B cell (primary cell): ENCODE measurements around the gene PEX6. TPM values are rescaled to one million over a fixed set of nuclear protein-coding genes. Genes with fewer than 3 reads are reported as not detected.

Experiments
- ATAC-seq: fragments of 200-7000 bp; cut with Tn5 transposase; one replicate; pipeline ENCODE4 v1.10.0; 2021; ENCODE audit warnings: low read depth, mild to moderate bottlenecking, moderate number of reproducible peaks, moderate library complexity
- CTCF ChIA-PET: fragments of 350-600 bp; sonication (Branson Sonifier 250); formaldehyde crosslinking; loops from one replicate; lab custom pipeline; 2021; ENCODE audit warnings: antibody characterized with exemption, inconsistent platforms; lab: Charles Lee
- POLR2A ChIA-PET: fragments of 350-600 bp; sonication (Branson Sonifier 250); formaldehyde crosslinking; loops from one replicate; lab custom pipeline; 2021; ENCODE audit warnings: antibody characterized with exemption; lab: Charles Lee
- DNase-seq: peaks from one replicate; pipeline ENCODE4 v3.0.0; 2013
- H2AFZ ChIP-seq: 2 replicates; pipeline ENCODE4 v1.6.1; 2012; ENCODE audit warnings: mild to moderate bottlenecking, low read depth, low read length; ENCODE audit not compliant: insufficient read depth, poor library complexity, severe bottlenecking
- H3K27ac ChIP-seq, 2 donors: 1 replicate in 1 of 2; 2 replicates in 1 of 2; pipeline ENCODE4 v1.5.1; 2012 to 2013; ENCODE audit warnings: low read length in 2 of 2, mild to moderate bottlenecking in 2 of 2, moderate library complexity in 1 of 2
- H3K27me3 ChIP-seq, 4 experiments: fragments of 200-600 bp in 1 of 4; sonication (generic) in 1 of 4; replicated peaks in 1 of 4; 1 replicate in 2 of 4; 2 replicates in 2 of 4; pipeline versions ENCODE4 v1.6.1 to v1.7.0; 2013 to 2016; ENCODE audit warnings: low read length in 3 of 4, mild to moderate bottlenecking in 2 of 4, mixed read lengths in 1 of 4, moderate library complexity in 1 of 4; ENCODE audit not compliant: insufficient read depth in 4 of 4, control insufficient read depth in 3 of 4; ENCODE audit errors: control extremely low read depth in 1 of 4
- H3K36me3 ChIP-seq, 2 experiments: replicated peaks in 1 of 2; 1 replicate in 1 of 2; 2 replicates in 1 of 2; pipeline versions ENCODE4 v1.6.1 to v1.7.1; 2013; ENCODE audit warnings: low read length in 1 of 2; ENCODE audit not compliant: insufficient read depth in 2 of 2, control insufficient read depth in 1 of 2; ENCODE audit errors: control extremely low read depth in 1 of 2, extremely low read depth in 1 of 2
- H3K4me1 ChIP-seq, 2 donors: fragments of 200-600 bp in 1 of 2; sonication (generic) in 1 of 2; 1 replicate in 1 of 2; 2 replicates in 1 of 2; pipeline versions ENCODE4 v1.5.1 to v1.6.1; 2013 to 2017; ENCODE audit warnings: low read length in 2 of 2; ENCODE audit not compliant: control insufficient read depth in 2 of 2, insufficient read depth in 2 of 2
- H3K4me2 ChIP-seq: replicated peaks from 2 replicates; pipeline ENCODE3; 2012; ENCODE audit warnings: mild to moderate bottlenecking, low read depth, low read length; ENCODE audit not compliant: poor library complexity, severe bottlenecking
- H3K4me3 ChIP-seq, 5 experiments: fragments of 200-600 bp in 1 of 5; sonication (generic) in 1 of 5; 1 replicate in 3 of 5; 2 replicates in 2 of 5; pipeline versions ENCODE4 v1.5.1 to v1.7.0; 2011 to 2016; ENCODE audit warnings: low read length in 4 of 5, mild to moderate bottlenecking in 4 of 5, low read depth in 2 of 5, control low read depth in 1 of 5, moderate library complexity in 1 of 5; ENCODE audit not compliant: insufficient read depth in 1 of 5; ENCODE audit errors: control extremely low read depth in 1 of 5, extremely low read depth in 1 of 5
- H3K79me2 ChIP-seq: fragments of 200-600 bp; sonication (generic); one replicate; pipeline ENCODE4 v1.6.0; 2016; ENCODE audit warnings: low read length; ENCODE audit not compliant: control insufficient read depth, insufficient read depth
- H3K9ac ChIP-seq: fragments of 200-600 bp; sonication (generic); 2 replicates; pipeline ENCODE4 v1.6.1; 2017; ENCODE audit warnings: mild to moderate bottlenecking, low read length, moderate library complexity
- H3K9me3 ChIP-seq, 3 donors: one replicate each; pipeline versions ENCODE4 v1.6.1 to v1.7.1; 2013; ENCODE audit warnings: low read length in 2 of 3; ENCODE audit not compliant: control insufficient read depth in 2 of 3, insufficient read depth in 1 of 3; ENCODE audit errors: control extremely low read depth in 1 of 3
- H4K20me1 ChIP-seq: 2 replicates; pipeline ENCODE4 v1.6.0; 2012; ENCODE audit warnings: mild to moderate bottlenecking, low read length; ENCODE audit not compliant: insufficient read depth, control insufficient read depth, poor library complexity, severe bottlenecking
- H3K27ac Mint-ChIP-seq: one replicate; pipeline ENCODE4 v1.8.0; 2021; ENCODE audit warnings: mixed read lengths
- H3K27me3 Mint-ChIP-seq: one replicate; pipeline ENCODE4 v1.8.0; 2021; ENCODE audit warnings: mixed read lengths
- H3K4me1 Mint-ChIP-seq: one replicate; pipeline ENCODE4 v1.8.0; 2021; ENCODE audit warnings: mixed read lengths
- H3K4me3 Mint-ChIP-seq: one replicate; pipeline ENCODE4 v1.8.0; 2021; ENCODE audit warnings: mixed read lengths
- H3K9me3 Mint-ChIP-seq: one replicate; pipeline ENCODE4 v1.8.0; 2022; ENCODE audit warnings: mixed read lengths; ENCODE audit not compliant: insufficient read depth
- CTCF ChIP-seq: fragments of 200-600 bp; IDR thresholded peaks from one replicate; pipeline ENCODE4 v1.8.0; 2022; ENCODE audit warnings: antibody characterized with exemption, mild to moderate bottlenecking
- EZH2 ChIP-seq: IDR thresholded peaks from 2 replicates; pipeline ENCODE4 v1.6.1; 2012; ENCODE audit warnings: borderline replicate concordance, low read depth, mild to moderate bottlenecking, moderate library complexity, low read length; ENCODE audit not compliant: insufficient read depth, poor library complexity, severe bottlenecking
- WGBS: methylation state at CpG from one replicate; pipeline ENCODE4 v1.1.5; 2013; ENCODE audit warnings: missing lambda C conversion rate; ENCODE audit not compliant: insufficient coverage; 5-methylcytosine and 5-hydroxymethylcytosine counted together
- intact Hi-C: fragments of 100-400 bp; cut with micrococcal nuclease; formaldehyde crosslinking; loops from one replicate; pipeline ENCODE4 v1.10.0; 2022
- polyA plus RNA-seq: library from polyadenylated mRNA; depleted of rRNA; stranded (reverse); fragments of >200 nt; gene quantifications from 2 replicates; pipeline ENCODE4 v1.2.3, GENCODE V29; 2012
- total RNA-seq, 2 donors: library from RNA; stranded (reverse); fragments of 120-200 nt in 1 of 2; gene quantifications; 1 replicate in 1 of 2; 2 replicates in 1 of 2; pipeline versions ENCODE4 v1.2.3 to v1.2.4, GENCODE V29; 2013 to 2022

PEX6 gene
- total and polyA plus RNA-seq, 2 donors (not counting 1 experiment from before 2014, with no cell fraction given): 16.0 to 16.6 TPM

- no peak within 1 kb of the TSS for H3K4me3 ChIP-seq
- 6% methylated on average over 9 of the region's 10 CpGs for WGBS
- peaks cover 0 to 10% (median 1%) of the 10 kb centered on the region in 4 experiments for H3K27me3 ChIP-seq
- ChIA-PET CTCF (interaction anchor here (0.6 to 1.2 kb wide), 2 partner anchors 93 to 590 kb away, joined by 3 to 6 read pairs; no protein-coding TSS in a partner anchor), POLR2A (interaction anchor here (0.7 kb wide), 1 partner anchor 14 kb away, joined by 4 read pairs; the partner anchor contains the start of gene CNPY3)
- intact Hi-C loops: no loop called here
- Mint-ChIP-seq H3K9me3 (no peaks in the 10 kb centered on the region), H3K27me3 (peaks cover 6% of the 10 kb centered on the region), H3K4me3 (no peak within 1 kb of the TSS), H3K4me1 (peaks cover 6% of the 10 kb centered on the region), H3K27ac (no peak within 1 kb of the TSS)
- no peak within 1 kb of the TSS for H3K4me2 ChIP-seq
- no peak for ATAC-seq
- peaks cover 3 to 17% of the 10 kb centered on the region in 2 donors for H3K4me1 ChIP-seq
- no peaks in the 10 kb centered on the region for H4K20me1 ChIP-seq
- no peaks in the 10 kb centered on the region for H3K36me3 ChIP-seq
- peaks cover 0 to 5% (median 0%) of the 10 kb centered on the region in 3 donors for H3K9me3 ChIP-seq
- TF ChIP-seq CTCF (no peak), EZH2 (no peak)
- H3K9ac ChIP-seq: no peak within 1 kb of the TSS
- H3K79me2 ChIP-seq: no peaks in the 10 kb centered on the region
- H3K27ac ChIP-seq: no peak within 1 kb of the TSS
- H2AFZ ChIP-seq: peak within 1 kb of the TSS; percentile 62
- DNase-seq: no peak
Observed at GRCh38 chr6:42915732-42916131, 63.2 kb downstream of the PEX6 start, which contains the start of gene PTCRA. PTCRA (plus strand) TSS chr6:42916053; CDS start chr6:42916070, 17 bp downstream.

DNA sequence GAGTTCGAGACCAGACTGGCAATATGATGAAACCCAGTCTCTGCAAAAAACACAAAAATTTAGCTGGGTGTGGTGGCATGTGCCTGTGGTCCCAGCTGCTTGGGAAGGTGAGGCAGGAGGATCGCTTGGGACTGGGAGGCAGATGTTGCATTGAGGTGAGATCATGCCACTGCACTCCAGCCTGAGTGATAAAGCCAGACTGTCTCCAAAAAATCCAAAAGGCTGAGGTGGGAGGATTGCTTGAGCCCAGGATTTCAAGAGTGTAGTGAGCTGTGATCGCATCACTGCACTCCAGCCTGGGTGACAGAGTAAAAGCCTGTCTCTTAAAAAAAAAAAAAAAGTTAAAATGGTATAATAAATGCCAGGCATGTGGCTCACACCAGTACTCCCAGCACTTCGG lies 64.4 kb downstream of the PEX6 start:
- ATAC-seq: no peak
- no peak overlapping the region for H3K4me3 Mint-ChIP-seq
- DNase-seq: no peak
- WGBS: 93% methylated on average over 3 of the region's 4 CpGs
- peaks cover 3 to 17% of the 10 kb centered on the region in 2 donors for H3K4me1 ChIP-seq
- H3K9me3 Mint-ChIP-seq: no peaks in the 10 kb centered on the region
- no peaks in the 10 kb centered on the region for H3K79me2 ChIP-seq
- no peak overlapping the region for H3K9ac ChIP-seq
- H3K27ac Mint-ChIP-seq: no peak overlapping the region
- H3K4me2 ChIP-seq: no peak overlapping the region
- no peak for TF ChIP-seq CTCF
- no peak for TF ChIP-seq EZH2
- ChIA-PET POLR2A (interaction anchor here (0.7 to 1.1 kb wide), 2 partner anchors 15 to 253 kb away, joined by 5 read pairs; partner anchors contain the start of gene CNPY3), CTCF (interaction anchor here (0.7 to 1.2 kb wide), 4 partner anchors 18 to 94 kb away, joined by 3 to 6 read pairs (median 3); no protein-coding TSS in a partner anchor)
- H3K27me3 Mint-ChIP-seq: peaks cover 6% of the 10 kb centered on the region
- no peak overlapping the region for H3K27ac ChIP-seq
- no peaks in the 10 kb centered on the region for H4K20me1 ChIP-seq
- H3K4me1 Mint-ChIP-seq: peaks cover 6% of the 10 kb centered on the region
- no peaks in the 10 kb centered on the region for H3K36me3 ChIP-seq
- H3K4me3 ChIP-seq: no peak overlapping the region
- H3K27me3 ChIP-seq: peaks cover 0 to 10% (median 1%) of the 10 kb centered on the region in 4 experiments
- no peak overlapping the region for H2AFZ ChIP-seq
- peaks cover 0 to 5% (median 0%) of the 10 kb centered on the region in 3 donors for H3K9me3 ChIP-seq
- intact Hi-C loops: no loop called here
